ENCODE results near the gene PRKCQ.
"Not testable (repeated sequence)": the region's sequence is repeated elsewhere in the genome, so short reads cannot be mapped to it uniquely, and the experiment has no call there.

PRKCQ gene

GRCh38 chr10:6474871-6475270, 105.2 kb downstream of the PRKCQ start:
- no peak for TF ChIP-seq CTCF (conservative IDR thresholded peaks at IDR 0.05; ENCODE audit: low read depth, low read length)
- H3K4me3 ChIP-seq (ENCODE audit: low read length) = no peak overlapping the region
- DNase-seq (ENCODE audit: low read depth) = no peak

- no peak overlapping the region for H3K4me3 ChIP-seq (ENCODE audit: low read length)
- DNase-seq (ENCODE audit: low read depth) = no peak
- TF ChIP-seq CTCF (conservative IDR thresholded peaks at IDR 0.05; ENCODE audit: low read depth, low read length) = no peak
These were observed 106.1 kb downstream of the PRKCQ start for GRCh38 chr10:6473901-6474370.

GRCh38 chr10:6473430-6473829, 106.6 kb downstream of the PRKCQ start:
- TF ChIP-seq CTCF (conservative IDR thresholded peaks at IDR 0.05; ENCODE audit: low read depth, low read length) = no peak
- no peak overlapping the region for H3K4me3 ChIP-seq (ENCODE audit: low read length)
- DNase-seq (ENCODE audit: low read depth) = no peak

- DNase-seq (ENCODE audit: low read depth); H3K4me3 ChIP-seq (ENCODE audit: low read length): not testable (repeated sequence)
These were observed 107.4 kb downstream of the PRKCQ start for GRCh38 chr10:6472710-6473005.

GRCh38 chr10:6470894-6471618, 109.0 kb downstream of the PRKCQ start:
- no peak for TF ChIP-seq CTCF (conservative IDR thresholded peaks at IDR 0.05; ENCODE audit: low read depth, low read length)
- no peak for DNase-seq (ENCODE audit: low read depth)
- H3K4me3 ChIP-seq (ENCODE audit: low read length) = no peak overlapping the region

GRCh38 chr10:6469661-6470060, 110.4 kb downstream of the PRKCQ start:
- no peak for TF ChIP-seq CTCF (conservative IDR thresholded peaks at IDR 0.05; ENCODE audit: low read depth, low read length)
- no peak for DNase-seq (ENCODE audit: low read depth)

GRCh38 chr10:6465854-6466601, 114.0 kb downstream of the PRKCQ start:
- DNase-seq (ENCODE audit: low read depth) = no peak
- H3K4me3 ChIP-seq (ENCODE audit: low read length) = no peak overlapping the region
- TF ChIP-seq CTCF (conservative IDR thresholded peaks at IDR 0.05; ENCODE audit: low read depth, low read length) = no peak

More at GRCh38 chr10:6469661-6470060, 110.4 kb downstream of the PRKCQ start:
- no peak overlapping the region for H3K4me3 ChIP-seq (ENCODE audit: low read length)

All from retinal pigment epithelial cell (primary cell).